SK-N-MC (cell line): ENCODE measurements around the gene FAM221B.

Source experiments
- EZH2 ChIP-seq: fragments of 200-600 bp; sonication (generic); IDR thresholded peaks from one replicate; pipeline ENCODE4 v1.6.1; 2017; ENCODE audit warnings: antibody characterized with exemption
- POLR2AphosphoS5 ChIP-seq: IDR thresholded peaks from 2 replicates; pipeline ENCODE4 v1.6.1; 2012; ENCODE audit warnings: mild to moderate bottlenecking, low read depth, low read length, borderline replicate concordance

- no peak for TF ChIP-seq EZH2
- TF ChIP-seq POLR2AphosphoS5: no peak
Measured at GRCh38 chr9:35836595-35836994, 8.1 kb upstream of the FAM221B start.
